ENCODE measurements around the gene CDKN2B. TPM values are rescaled to one million over a fixed set of nuclear protein-coding genes. Genes with fewer than 3 reads are reported as not detected.

CDKN2B gene
- total RNA-seq, 1 experiment from 2014 or later = 32.2 TPM

DNA sequence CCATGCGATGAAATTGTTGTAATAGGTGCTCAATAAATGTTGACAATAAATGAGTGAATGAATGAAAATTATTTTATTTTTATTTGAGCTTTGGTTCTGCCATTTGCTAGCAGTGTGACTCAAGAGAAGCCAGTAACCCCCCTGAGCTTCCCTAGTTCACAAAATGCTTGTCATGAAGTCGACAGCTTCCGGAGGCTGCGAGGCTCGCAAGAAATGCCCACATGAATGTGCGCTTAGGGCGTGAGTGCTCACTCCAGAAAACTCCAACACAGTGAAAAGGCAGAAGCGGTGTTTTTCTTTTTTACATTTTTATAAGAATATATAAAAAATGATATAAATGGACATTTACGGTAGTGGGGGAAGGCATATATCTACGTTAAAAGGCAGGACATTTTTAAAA lies 41.4 kb downstream of the CDKN2B start:
- Histone ChIP-seq H3K4me3 (ENCODE audit: low read length) (no peak overlapping the region), H3K27me3 (ENCODE audit: low read length) (no peaks in the 10 kb centered on the region), H3K4me1 (ENCODE audit: insufficient read depth, low read length) (peaks cover 6% of the 10 kb centered on the region; the same call in 1 of the 2 replicates), H3K4me2 (ENCODE audit: low read length) (no peak overlapping the region), H2AFZ (ENCODE audit: low read length) (no peak overlapping the region), H3K36me3 (ENCODE audit: low read depth, low read length) (peaks cover 9% of the 10 kb centered on the region), H3K9me2 (replicated peaks; ENCODE audit: low read length) (no peaks in the 10 kb centered on the region), H3F3A (ENCODE audit: low read length, unreplicated experiment) (no peaks in the 10 kb centered on the region), H4K20me1 (ENCODE audit: low read length) (no peaks in the 10 kb centered on the region), H3K79me2 (ENCODE audit: low read length) (peaks cover 6% of the 10 kb centered on the region; the same call in 1 of the 2 replicates), H3K9ac (ENCODE audit: low read length) (no peak overlapping the region), H3K9me3 (ENCODE audit: low read length) (no peaks in the 10 kb centered on the region), H3K27ac (ENCODE audit: low read length) (no peak overlapping the region)
- no TSS peak for BruUV-seq (replicated peaks)
- no peak for ATAC-seq
- POLR2A ChIA-PET (ENCODE audit: unreplicated experiment) = interaction anchor here (0.6 kb wide), 1 partner anchor 10 kb away, joined by 4 read pairs; no protein-coding TSS in a partner anchor
- intact Hi-C loops (cut with micrococcal nuclease) = no loop called here
- TF ChIP-seq CTCF (conservative IDR thresholded peaks at IDR 0.05; ENCODE audit: low read depth, low read length) = no peak
- no peak for TF ChIP-seq EZH2phosphoT487 (IDR thresholded peaks at IDR 0.05; ENCODE audit: borderline replicate concordance, low read length)
- TF ChIP-seq EZH2 (IDR thresholded peaks at IDR 0.05; ENCODE audit: low read length, unreplicated experiment) = no peak
- CTCF ChIA-PET = no interaction called here
- DNase-seq = no peak

- no peaks in the 10 kb centered on the region for H3K27me3 ChIP-seq (ENCODE audit: low read length)
- no peak overlapping the region for H2AFZ ChIP-seq (ENCODE audit: low read length)
- H3K4me1 ChIP-seq (ENCODE audit: insufficient read depth, low read length) = peaks cover 4% of the 10 kb centered on the region; the same call in 1 of the 2 replicates
- no peak for DNase-seq
- H3K9ac ChIP-seq (ENCODE audit: low read length) = no peak overlapping the region
- H3K79me2 ChIP-seq (ENCODE audit: low read length) = peaks cover 4% of the 10 kb centered on the region; the same call in 1 of the 2 replicates
- TF ChIP-seq CTCF (conservative IDR thresholded peaks at IDR 0.05; ENCODE audit: low read depth, low read length) (no peak), EZH2 (IDR thresholded peaks at IDR 0.05; ENCODE audit: low read length, unreplicated experiment) (no peak), EZH2phosphoT487 (IDR thresholded peaks at IDR 0.05; ENCODE audit: borderline replicate concordance, low read length) (no peak)
- H3F3A ChIP-seq (ENCODE audit: low read length, unreplicated experiment) = no peaks in the 10 kb centered on the region
- no TSS peak for BruUV-seq (replicated peaks)
- ATAC-seq = no peak
- no peaks in the 10 kb centered on the region for H3K9me2 ChIP-seq (replicated peaks; ENCODE audit: low read length)
- ChIA-PET CTCF (no interaction called here), POLR2A (ENCODE audit: unreplicated experiment) (no interaction called here)
- no peak overlapping the region for H3K27ac ChIP-seq (ENCODE audit: low read length)
- H3K9me3 ChIP-seq (ENCODE audit: low read length) = no peaks in the 10 kb centered on the region
- no peak overlapping the region for H3K4me2 ChIP-seq (ENCODE audit: low read length)
- intact Hi-C loops (cut with micrococcal nuclease) = no loop called here
- H3K4me3 ChIP-seq (ENCODE audit: low read length) = no peak overlapping the region
- peaks cover 9% of the 10 kb centered on the region for H3K36me3 ChIP-seq (ENCODE audit: low read depth, low read length)
- H4K20me1 ChIP-seq (ENCODE audit: low read length) = no peaks in the 10 kb centered on the region
Observed at GRCh38 chr9:21967169-21967568, 41.9 kb downstream of the CDKN2B start.

- Histone ChIP-seq H3K36me3 (ENCODE audit: low read depth, low read length) (peaks cover 9% of the 10 kb centered on the region), H3K9me3 (ENCODE audit: low read length) (no peaks in the 10 kb centered on the region), H3K27me3 (ENCODE audit: low read length) (no peaks in the 10 kb centered on the region), H3K4me1 (ENCODE audit: insufficient read depth, low read length) (no peaks in the 10 kb centered on the region; the same call in 1 of the 2 replicates), H3K4me3 (ENCODE audit: low read length) (no peak overlapping the region), H3K4me2 (ENCODE audit: low read length) (peak overlapping the region; percentile 87), H3K9me2 (replicated peaks; ENCODE audit: low read length) (no peaks in the 10 kb centered on the region), H3F3A (ENCODE audit: low read length, unreplicated experiment) (no peaks in the 10 kb centered on the region), H3K27ac (ENCODE audit: low read length) (0 out of 2 replicates have a peak overlapping the region, but pooled peaks have one; percentile 68), H3K9ac (ENCODE audit: low read length) (peak overlapping the region; percentile 84; the same call in 1 of the 2 replicates), H2AFZ (ENCODE audit: low read length) (no peak overlapping the region), H3K79me2 (ENCODE audit: low read length) (no peaks in the 10 kb centered on the region), H4K20me1 (ENCODE audit: low read length) (no peaks in the 10 kb centered on the region)
- DNase-seq (no peak), ATAC-seq (no peak)
- no TSS peak for BruUV-seq (replicated peaks)
- POLR2A ChIA-PET (ENCODE audit: unreplicated experiment) = no interaction called here
- TF ChIP-seq CTCF (conservative IDR thresholded peaks at IDR 0.05; ENCODE audit: low read depth, low read length) = no peak
- no peak for TF ChIP-seq EZH2 (IDR thresholded peaks at IDR 0.05; ENCODE audit: low read length, unreplicated experiment)
- TF ChIP-seq EZH2phosphoT487 (IDR thresholded peaks at IDR 0.05; ENCODE audit: borderline replicate concordance, low read length) = no peak
- intact Hi-C loops (cut with micrococcal nuclease) = no loop called here
- CTCF ChIA-PET = no interaction called here
Observed at GRCh38 chr9:21966140-21966851, 42.8 kb downstream of the CDKN2B start.

All from PC-3 (cell line).